Measurements from ENCODE around the gene BNIPL.

BNIPL gene

GRCh38 chr1:151036356-151036755 lies at the start of gene BNIPL:
BNIPL (plus strand) TSS chr1:151036586; CDS start chr1:151036726, 140 bp downstream.
- H3K4me3 ChIP-seq (ENCODE audit: low read depth, low read length), result no peak within 1 kb of the TSS
- TF ChIP-seq, protein P1, sequence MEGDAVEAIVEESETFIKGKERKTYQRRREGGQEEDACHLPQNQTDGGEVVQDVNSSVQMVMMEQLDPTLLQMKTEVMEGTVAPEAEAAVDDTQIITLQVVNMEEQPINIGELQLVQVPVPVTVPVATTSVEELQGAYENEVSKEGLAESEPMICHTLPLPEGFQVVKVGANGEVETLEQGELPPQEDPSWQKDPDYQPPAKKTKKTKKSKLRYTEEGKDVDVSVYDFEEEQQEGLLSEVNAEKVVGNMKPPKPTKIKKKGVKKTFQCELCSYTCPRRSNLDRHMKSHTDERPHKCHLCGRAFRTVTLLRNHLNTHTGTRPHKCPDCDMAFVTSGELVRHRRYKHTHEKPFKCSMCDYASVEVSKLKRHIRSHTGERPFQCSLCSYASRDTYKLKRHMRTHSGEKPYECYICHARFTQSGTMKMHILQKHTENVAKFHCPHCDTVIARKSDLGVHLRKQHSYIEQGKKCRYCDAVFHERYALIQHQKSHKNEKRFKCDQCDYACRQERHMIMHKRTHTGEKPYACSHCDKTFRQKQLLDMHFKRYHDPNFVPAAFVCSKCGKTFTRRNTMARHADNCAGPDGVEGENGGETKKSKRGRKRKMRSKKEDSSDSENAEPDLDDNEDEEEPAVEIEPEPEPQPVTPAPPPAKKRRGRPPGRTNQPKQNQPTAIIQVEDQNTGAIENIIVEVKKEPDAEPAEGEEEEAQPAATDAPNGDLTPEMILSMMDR (IDR thresholded peaks at IDR 0.05; ENCODE audit: low read depth, low read length), result no peak

DNA sequence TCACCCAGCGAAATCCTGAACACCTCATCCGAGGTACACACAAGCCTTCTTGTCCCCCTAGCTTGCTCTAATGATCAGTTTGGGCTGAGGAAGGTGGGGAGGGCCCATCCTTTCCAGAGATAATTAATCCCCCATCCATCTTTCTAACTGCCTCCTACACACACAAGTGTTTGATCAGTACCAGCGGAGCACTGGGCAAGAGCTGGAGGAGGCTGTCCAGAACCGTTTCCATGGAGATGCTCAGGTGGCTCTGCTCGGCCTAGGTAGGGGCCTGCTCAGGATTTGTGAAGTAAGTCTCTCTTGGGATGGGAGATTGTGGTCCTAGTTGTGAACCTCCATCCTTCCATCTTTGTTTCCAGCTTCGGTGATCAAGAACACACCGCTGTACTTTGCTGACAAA lies 48.5 kb upstream of the BNIPL start:
- no peak overlapping the region for H3K4me3 ChIP-seq (ENCODE audit: low read depth, low read length)
- TF ChIP-seq, protein P1 (IDR thresholded peaks at IDR 0.05; ENCODE audit: low read depth, low read length), result no peak

GRCh38 chr1:150992626-150993025 lies 43.8 kb upstream of the BNIPL start:
- TF ChIP-seq, protein P1 (IDR thresholded peaks at IDR 0.05; ENCODE audit: low read depth, low read length), result no peak
- no peak overlapping the region for H3K4me3 ChIP-seq (ENCODE audit: low read depth, low read length)

- TF ChIP-seq, protein P1 (IDR thresholded peaks at IDR 0.05; ENCODE audit: low read depth, low read length), result no peak
- H3K4me3 ChIP-seq (ENCODE audit: low read depth, low read length), result no peak overlapping the region
These were observed 42.1 kb upstream of the BNIPL start for GRCh38 chr1:150994248-150994647.

DNA sequence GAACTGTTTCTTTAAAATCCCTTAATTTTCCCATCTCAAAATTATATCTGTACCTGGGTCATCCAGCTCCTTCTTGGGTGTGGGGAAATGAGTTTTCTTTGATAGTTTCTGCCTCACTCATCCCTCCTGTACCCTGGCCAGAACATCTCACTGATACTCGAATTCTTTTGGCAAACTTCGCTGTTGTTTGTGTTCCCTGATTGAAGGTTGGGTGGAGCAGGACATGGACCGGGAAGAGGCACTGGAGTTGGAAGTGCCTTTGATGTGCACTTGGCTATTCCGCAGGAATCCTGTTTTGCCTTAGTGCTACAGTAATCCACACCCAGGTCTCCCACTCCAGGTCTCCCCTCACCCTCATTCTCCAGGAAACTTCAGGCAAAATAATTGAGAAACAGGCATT lies 40.9 kb upstream of the BNIPL start:
- TF ChIP-seq, protein P1 (IDR thresholded peaks at IDR 0.05; ENCODE audit: low read depth, low read length), result no peak

GRCh38 chr1:150995896-150996295 lies 40.5 kb upstream of the BNIPL start:
- no peak overlapping the region for H3K4me3 ChIP-seq (ENCODE audit: low read depth, low read length)
- TF ChIP-seq, protein P1 (IDR thresholded peaks at IDR 0.05; ENCODE audit: low read depth, low read length), result peak; percentile 67

More for the DNA sequence above, 40.9 kb upstream of the BNIPL start:
- no peak overlapping the region for H3K4me3 ChIP-seq (ENCODE audit: low read depth, low read length)

GRCh38 chr1:150997126-150997872 lies 39.1 kb upstream of the BNIPL start:
- TF ChIP-seq, protein P1 (IDR thresholded peaks at IDR 0.05; ENCODE audit: low read depth, low read length), result no peak
- no peak overlapping the region for H3K4me3 ChIP-seq (ENCODE audit: low read depth, low read length)

Data from WI38 (cell line).